SIG-M5 treated with dmso at 0.1 percent for 504 hours (cell line): ENCODE data around the gene NCAPD2.
"Not testable (repeated sequence)": the region's sequence is repeated elsewhere in the genome, so short reads cannot be mapped to it uniquely, and the experiment has no call there.

ENCODE experiments used
- DNase-seq: peaks from one replicate; lab custom pipeline; 2025; ENCODE audit not compliant: unreplicated experiment; lab: John Stamatoyannopoulos, UW

Gene NCAPD2

GRCh38 chr12:6464531-6464930 is 29.4 kb upstream of the NCAPD2 start:
- no peak for DNase-seq

GRCh38 chr12:6465467-6466183 is 28.3 kb upstream of the NCAPD2 start:
- DNase-seq, result peak; percentile 48

GRCh38 chr12:6466184-6466573 is 27.7 kb upstream of the NCAPD2 start:
- no peak for DNase-seq

- DNase-seq, result not testable (repeated sequence)
These were observed 27.2 kb upstream of the NCAPD2 start for GRCh38 chr12:6466751-6467150.

GRCh38 chr12:6467571-6468282 is 26.2 kb upstream of the NCAPD2 start:
- not testable (repeated sequence) for DNase-seq

- DNase-seq, result no peak
These were observed 25.7 kb upstream of the NCAPD2 start for GRCh38 chr12:6468283-6468575.

GRCh38 chr12:6469092-6469491 is 24.8 kb upstream of the NCAPD2 start:
- DNase-seq, result no peak

GRCh38 chr12:6469609-6470374 is 24.1 kb upstream of the NCAPD2 start:
- no peak for DNase-seq

GRCh38 chr12:6470375-6471163 is 23.3 kb upstream of the NCAPD2 start, which contains the start of gene VAMP1:
Gene VAMP1 (minus strand): TSS chr12:6470677. CDS start chr12:6470531, 146 bp downstream.
- peak; percentile 98 for DNase-seq

GRCh38 chr12:6471989-6472360 is 21.9 kb upstream of the NCAPD2 start:
- no peak for DNase-seq

- no peak for DNase-seq
These were observed 21.4 kb upstream of the NCAPD2 start for GRCh38 chr12:6472491-6472890.

GRCh38 chr12:6475233-6475975 is 18.5 kb upstream of the NCAPD2 start:
- not testable (repeated sequence) for DNase-seq

- no peak for DNase-seq
These were observed 17.4 kb upstream of the NCAPD2 start for GRCh38 chr12:6476489-6476888.

- not testable (repeated sequence) for DNase-seq
These were observed 16.1 kb upstream of the NCAPD2 start for GRCh38 chr12:6477601-6478377.

GRCh38 chr12:6478416-6478815 is 15.5 kb upstream of the NCAPD2 start:
- no peak for DNase-seq

GRCh38 chr12:6488240-6488639 is 5.7 kb upstream of the NCAPD2 start:
- no peak for DNase-seq

- DNase-seq, result no peak
These were observed 4.5 kb upstream of the NCAPD2 start for GRCh38 chr12:6489449-6489848.

GRCh38 chr12:6490673-6491072 is 3.2 kb upstream of the NCAPD2 start:
- not testable (repeated sequence) for DNase-seq

- DNase-seq, result peak; percentile 95
These were observed 935 bp upstream of the NCAPD2 start, which contains the start of gene MRPL51 for GRCh38 chr12:6492838-6493496. Gene MRPL51 (minus strand): TSS chr12:6493262. CDS start chr12:6493136, 126 bp downstream.
